ENCODE data around the gene TMEM169. TPM values are rescaled to one million over a fixed set of nuclear protein-coding genes. Genes with fewer than 3 reads are reported as not detected.

TMEM169 gene
- total and polyA plus RNA-seq, 10 of the 15 experiments (the other 5 are each of a cell fraction or from before 2014, with no cell fraction given): 0.23 to 3.2 (median 2.3) TPM

DNA sequence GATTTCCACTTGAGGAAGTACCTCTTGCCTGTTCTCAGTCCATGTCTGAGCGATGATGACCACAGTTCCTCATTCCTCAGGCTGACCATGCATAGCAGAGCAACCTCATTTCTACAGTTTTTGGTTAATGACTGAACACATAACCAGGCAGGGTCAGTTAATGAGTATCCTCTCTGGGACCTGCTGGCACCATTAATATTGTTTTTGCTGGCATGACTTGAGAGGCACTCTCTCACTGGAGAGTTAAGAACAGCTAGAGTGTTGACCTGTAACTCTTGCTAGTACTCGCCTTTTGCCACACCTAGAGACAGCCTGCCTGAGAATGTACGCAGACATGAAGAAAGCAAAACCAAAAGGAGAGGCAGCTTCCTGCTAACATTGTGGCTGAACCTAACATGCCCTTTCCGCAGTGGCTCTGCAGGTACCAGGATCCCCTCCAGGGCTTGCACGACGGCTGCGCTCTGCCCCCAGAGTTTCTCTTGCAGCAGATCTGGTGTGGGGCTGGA is 24.0 kb upstream of the TMEM169 start:
- H3K4me1 ChIP-seq (ENCODE audit: control insufficient read depth, insufficient read depth, low read length): peaks cover 24% of the 10 kb centered on the region
- intact Hi-C loops (cut with micrococcal nuclease; ENCODE audit: unreplicated experiment): loop anchor here (1.0 to 2.0 kb wide), 3 partner anchors 23 to 56 kb away; partner anchors contain the start of genes PECR and TMEM169
- DNase-seq (ENCODE audit: low read depth, low spot score) (peak; percentile 96), ATAC-seq (peak; percentile 93), FAIRE-seq (peak; percentile 95)
- WGBS (ENCODE audit: insufficient coverage, insufficient replicate concordance, low lambda C conversion rate, missing lambda C conversion rate): 2% methylated on average over 7 of the region's 7 CpGs
- no peaks in the 10 kb centered on the region for H4K20me1 ChIP-seq (ENCODE audit: control insufficient read depth, insufficient read depth)
- peak overlapping the region; percentile 54 for H3K9ac ChIP-seq (ENCODE audit: control insufficient read depth, insufficient read depth, low read length)
- peak overlapping the region; percentile 85 for H3K27ac ChIP-seq (ENCODE audit: control insufficient read depth, insufficient read depth)
- ChIA-PET CTCF (interaction anchor here (0.6 to 6.2 kb wide), 15 partner anchors 10 to 83 kb away, joined by 3 to 89 read pairs (median 6); partner anchors contain the start of gene XRCC5), RAD21 (ENCODE audit: unreplicated experiment) (interaction anchor here (0.9 to 5.2 kb wide), 12 partner anchors 13 to 83 kb away, joined by 3 to 34 read pairs (median 5); partner anchors contain the start of genes PECR, TMEM169 and XRCC5), SMC1A (ENCODE audit: uncharacterized antibody, unreplicated experiment) (interaction anchor here (0.6 to 6.2 kb wide), 22 partner anchors 11 to 134 kb away, joined by 3 to 59 read pairs (median 6); partner anchors contain the start of gene XRCC5), POLR2A (interaction anchor here (0.6 to 2.5 kb wide), 6 partner anchors 12 to 52 kb away, joined by 3 to 8 read pairs (median 6); partner anchors contain the start of genes PECR, TMEM169 and XRCC5)
- H2AFZ ChIP-seq (ENCODE audit: control insufficient read depth, low read depth, low read length): peak overlapping the region; percentile 70
- in situ Hi-C loops (cut with MboI): no loop called here
- H3K27me3 ChIP-seq (replicated peaks in 1 of 2; ENCODE audit: control insufficient read depth in 2 of 2, insufficient read depth in 2 of 2, low read length in 1 of 2): no peaks in the 10 kb centered on the region
- BruUV-seq (replicated peaks): no TSS peak
- H3K4me3 ChIP-seq: peak overlapping the region; percentile 62
- no peaks in the 10 kb centered on the region; the same call in 2 of the 3 replicates for H3K9me3 ChIP-seq (replicated peaks; ENCODE audit: control insufficient read depth, insufficient read depth, low read length)
- no peaks in the 10 kb centered on the region for H3K79me2 ChIP-seq (ENCODE audit: control insufficient read depth, insufficient read depth, low read length)
- H3K4me2 ChIP-seq (ENCODE audit: control insufficient read depth, insufficient read depth): peak overlapping the region; percentile 67
- 0 out of 4 replicates have a peak, but pooled peaks cover 0 to 6% of the 10 kb centered on the region in 2 experiments for H3K36me3 ChIP-seq (ENCODE audit: control insufficient read depth in 2 of 2, insufficient read depth in 2 of 2, low read length in 1 of 2)
- TF ChIP-seq, protein P1, sequence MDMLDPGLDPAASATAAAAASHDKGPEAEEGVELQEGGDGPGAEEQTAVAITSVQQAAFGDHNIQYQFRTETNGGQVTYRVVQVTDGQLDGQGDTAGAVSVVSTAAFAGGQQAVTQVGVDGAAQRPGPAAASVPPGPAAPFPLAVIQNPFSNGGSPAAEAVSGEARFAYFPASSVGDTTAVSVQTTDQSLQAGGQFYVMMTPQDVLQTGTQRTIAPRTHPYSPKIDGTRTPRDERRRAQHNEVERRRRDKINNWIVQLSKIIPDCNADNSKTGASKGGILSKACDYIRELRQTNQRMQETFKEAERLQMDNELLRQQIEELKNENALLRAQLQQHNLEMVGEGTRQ (IDR thresholded peaks at IDR 0.05; ENCODE audit: borderline replicate concordance, low read depth, low read length): no peak
- TF ChIP-seq ZNF622 (IDR thresholded peaks at IDR 0.05): no peak
- TF ChIP-seq CHD4 (IDR thresholded peaks at IDR 0.05): no peak
- TF ChIP-seq CREM (IDR thresholded peaks at IDR 0.05; ENCODE audit: low read depth): peak; percentile 51; the same call in 1 of the 2 replicates
- TF ChIP-seq, protein P2, sequence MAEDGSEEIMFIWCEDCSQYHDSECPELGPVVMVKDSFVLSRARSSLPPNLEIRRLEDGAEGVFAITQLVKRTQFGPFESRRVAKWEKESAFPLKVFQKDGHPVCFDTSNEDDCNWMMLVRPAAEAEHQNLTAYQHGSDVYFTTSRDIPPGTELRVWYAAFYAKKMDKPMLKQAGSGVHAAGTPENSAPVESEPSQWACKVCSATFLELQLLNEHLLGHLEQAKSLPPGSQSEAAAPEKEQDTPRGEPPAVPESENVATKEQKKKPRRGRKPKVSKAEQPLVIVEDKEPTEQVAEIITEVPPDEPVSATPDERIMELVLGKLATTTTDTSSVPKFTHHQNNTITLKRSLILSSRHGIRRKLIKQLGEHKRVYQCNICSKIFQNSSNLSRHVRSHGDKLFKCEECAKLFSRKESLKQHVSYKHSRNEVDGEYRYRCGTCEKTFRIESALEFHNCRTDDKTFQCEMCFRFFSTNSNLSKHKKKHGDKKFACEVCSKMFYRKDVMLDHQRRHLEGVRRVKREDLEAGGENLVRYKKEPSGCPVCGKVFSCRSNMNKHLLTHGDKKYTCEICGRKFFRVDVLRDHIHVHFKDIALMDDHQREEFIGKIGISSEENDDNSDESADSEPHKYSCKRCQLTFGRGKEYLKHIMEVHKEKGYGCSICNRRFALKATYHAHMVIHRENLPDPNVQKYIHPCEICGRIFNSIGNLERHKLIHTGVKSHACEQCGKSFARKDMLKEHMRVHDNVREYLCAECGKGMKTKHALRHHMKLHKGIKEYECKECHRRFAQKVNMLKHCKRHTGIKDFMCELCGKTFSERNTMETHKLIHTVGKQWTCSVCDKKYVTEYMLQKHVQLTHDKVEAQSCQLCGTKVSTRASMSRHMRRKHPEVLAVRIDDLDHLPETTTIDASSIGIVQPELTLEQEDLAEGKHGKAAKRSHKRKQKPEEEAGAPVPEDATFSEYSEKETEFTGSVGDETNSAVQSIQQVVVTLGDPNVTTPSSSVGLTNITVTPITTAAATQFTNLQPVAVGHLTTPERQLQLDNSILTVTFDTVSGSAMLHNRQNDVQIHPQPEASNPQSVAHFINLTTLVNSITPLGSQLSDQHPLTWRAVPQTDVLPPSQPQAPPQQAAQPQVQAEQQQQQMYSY (CRISPR knock-in tag; IDR thresholded peaks at IDR 0.05): no peak
- peak; percentile 87; the same call in 1 of the 2 replicates for TF ChIP-seq DPF2 (IDR thresholded peaks at IDR 0.05)
- no peak for TF ChIP-seq CREB1 (IDR thresholded peaks at IDR 0.05; ENCODE audit: low read depth)
- TF ChIP-seq MTA2 (IDR thresholded peaks at IDR 0.05; ENCODE audit: low read depth): peak; percentile 93
- 0 out of 2 replicates have a peak, but pooled peaks have one; percentile 55 for TF ChIP-seq WRNIP1 (IDR thresholded peaks at IDR 0.05; ENCODE audit: borderline replicate concordance, low read depth, low read length)
- TF ChIP-seq TCF7 (IDR thresholded peaks at IDR 0.05; ENCODE audit: borderline replicate concordance): no peak
- 0 out of 2 replicates have a peak, but pooled peaks have one; percentile 16 for TF ChIP-seq ZNF207 (IDR thresholded peaks at IDR 0.05; ENCODE audit: borderline replicate concordance)
- peak; percentile 55 to 66; a peak in 2 of 4 replicates for TF ChIP-seq EP300 (IDR thresholded peaks at IDR 0.05; ENCODE audit: borderline replicate concordance in 1 of 2, control insufficient read depth in 1 of 2, low read depth in 2 of 2, low read length in 2 of 2)
- no peak for TF ChIP-seq POLR2AphosphoS2 (IDR thresholded peaks at IDR 0.05; ENCODE audit: low read depth, low read length)
- peak in 1 of 2 experiments; percentile 34; a peak in 2 of 4 replicates for TF ChIP-seq SRF (IDR thresholded peaks at IDR 0.05; ENCODE audit: low read depth in 2 of 2, low read length in 2 of 2)
- 0 out of 2 replicates have a peak, but pooled peaks have one; percentile 31 for TF ChIP-seq CBFB (IDR thresholded peaks at IDR 0.05; ENCODE audit: low read depth)
- peak; percentile 68; the same call in 1 of the 2 replicates for TF ChIP-seq POLR2A (IDR thresholded peaks at IDR 0.05; ENCODE audit: low read depth, low read length)
- TF ChIP-seq RELB (IDR thresholded peaks at IDR 0.05; ENCODE audit: low read depth): peak; percentile 41; the same call in 1 of the 2 replicates
- 0 out of 2 replicates have a peak, but pooled peaks have one; percentile 25 for TF ChIP-seq FOXM1 (IDR thresholded peaks at IDR 0.05; ENCODE audit: low read depth, low read length)
